H4 (cell line): ENCODE data around the gene SUMF1. TPM values are rescaled to one million over a fixed set of nuclear protein-coding genes. Genes with fewer than 3 reads are reported as not detected.

Source experiments
- DNase-seq: peaks from one replicate; pipeline ENCODE4 v3.0.0-alpha.2; 2015; ENCODE audit warnings: low spot score
- total RNA-seq: library from RNA; depleted of rRNA; stranded (reverse); fragments of >200 nt; shearing (Covaris generic); gene quantifications from 2 replicates; pipeline ENCODE4 v1.2.3, GENCODE V29; 2014

Gene SUMF1
- total RNA-seq, 1 experiment from 2014 or later = 45.4 TPM

GRCh38 chr3:4416427-4416945 is 50.6 kb downstream of the SUMF1 start:
- no peak for DNase-seq

GRCh38 chr3:4413467-4413866 is 53.6 kb downstream of the SUMF1 start:
- DNase-seq = no peak

GRCh38 chr3:4411833-4412232 is 55.2 kb downstream of the SUMF1 start:
- DNase-seq = no peak

GRCh38 chr3:4411236-4411635 is 55.8 kb downstream of the SUMF1 start:
- DNase-seq = no peak

- DNase-seq = no peak
Measured at GRCh38 chr3:4410606-4411005, 56.5 kb downstream of the SUMF1 start.

- DNase-seq = no peak
Measured at GRCh38 chr3:4409971-4410573, 57.0 kb downstream of the SUMF1 start.

GRCh38 chr3:4409415-4409814 is 57.7 kb downstream of the SUMF1 start:
- no peak for DNase-seq

GRCh38 chr3:4408958-4409357 is 58.1 kb downstream of the SUMF1 start:
- no peak for DNase-seq

- no peak for DNase-seq
Measured at GRCh38 chr3:4407941-4408340, 59.1 kb downstream of the SUMF1 start.

GRCh38 chr3:4406746-4407568 is 60.1 kb downstream of the SUMF1 start:
- DNase-seq = no peak

- no peak for DNase-seq
Measured at GRCh38 chr3:4404881-4405280, 62.2 kb downstream of the SUMF1 start.

- DNase-seq = no peak
Measured at GRCh38 chr3:4401441-4401840, 65.6 kb downstream of the SUMF1 start.

GRCh38 chr3:4399476-4399875 is 67.6 kb downstream of the SUMF1 start:
- DNase-seq = no peak

- DNase-seq = no peak
Measured at GRCh38 chr3:4398941-4399245, 68.2 kb downstream of the SUMF1 start.

GRCh38 chr3:4398120-4398940 is 68.7 kb downstream of the SUMF1 start:
- no peak for DNase-seq

- DNase-seq = no peak
Measured at GRCh38 chr3:4397466-4397865, 69.6 kb downstream of the SUMF1 start.

GRCh38 chr3:4396542-4396941 is 70.5 kb downstream of the SUMF1 start:
- no peak for DNase-seq

GRCh38 chr3:4396006-4396405 is 71.1 kb downstream of the SUMF1 start:
- no peak for DNase-seq

GRCh38 chr3:4395448-4395847 is 71.6 kb downstream of the SUMF1 start:
- no peak for DNase-seq

GRCh38 chr3:4394567-4394966 is 72.5 kb downstream of the SUMF1 start:
- DNase-seq = no peak

GRCh38 chr3:4394048-4394447 is 73.0 kb downstream of the SUMF1 start:
- DNase-seq = no peak

GRCh38 chr3:4392992-4393391 is 74.1 kb downstream of the SUMF1 start:
- no peak for DNase-seq
